Renal cortical epithelial cell (primary cell): ENCODE results near the gene ETV6. TPM values are rescaled to one million over a fixed set of nuclear protein-coding genes. Genes with fewer than 3 reads are reported as not detected.
A peak's percentile ranks its signal among the peaks of the same experiment; 100 is the strongest.

Source experiments
- DNase-seq: peaks from one replicate; pipeline ENCODE4 v3.0.0-alpha.2; 2011; ENCODE audit warnings: low read depth
- total RNA-seq: library from RNA; depleted of rRNA; stranded (reverse); fragments of >200 nt; gene quantifications from 2 replicates; pipeline ENCODE4 v1.2.3, GENCODE V29; 2014

Gene ETV6
- total RNA-seq, 1 donor from 2014 or later: 16.3 TPM

DNA sequence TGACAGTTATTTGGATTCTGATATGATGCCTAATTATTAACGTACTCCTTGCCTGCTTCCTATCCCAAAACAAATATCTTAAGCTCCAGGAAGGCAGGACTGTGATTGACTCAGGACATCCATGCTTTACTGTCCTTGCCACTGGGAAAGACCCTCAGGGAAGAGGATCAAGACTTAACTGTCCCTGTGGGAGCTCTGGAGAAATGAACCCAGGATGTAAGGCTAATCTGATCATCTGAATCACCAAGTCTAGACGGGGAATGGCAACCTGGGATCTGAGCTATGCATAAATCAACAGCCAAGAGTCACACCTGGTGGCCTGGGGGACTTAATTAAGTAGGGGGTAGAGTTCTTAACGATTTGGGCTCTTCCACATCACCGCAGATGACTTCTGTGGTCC is 268.0 kb downstream of the ETV6 start:
- DNase-seq: no peak

DNA sequence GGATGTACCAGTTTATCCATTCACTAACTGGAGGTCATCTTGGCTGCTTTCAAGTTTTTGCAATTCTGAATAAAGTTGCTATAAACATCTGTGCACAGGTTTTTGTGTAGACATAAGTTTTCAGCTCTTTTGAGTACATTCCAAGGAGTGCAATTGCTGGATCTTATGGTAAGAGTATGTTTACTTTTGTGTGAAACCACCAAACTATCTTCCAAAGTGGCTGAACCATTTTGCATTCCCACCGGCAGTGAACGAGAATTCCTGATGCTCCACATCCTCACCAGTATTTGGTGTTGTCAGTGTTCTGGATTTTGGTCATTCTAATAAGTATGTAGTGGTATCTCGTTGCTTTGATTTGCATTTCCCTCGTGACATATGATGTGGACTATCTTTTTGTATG is 270.8 kb downstream of the ETV6 start:
- DNase-seq: no peak

DNA sequence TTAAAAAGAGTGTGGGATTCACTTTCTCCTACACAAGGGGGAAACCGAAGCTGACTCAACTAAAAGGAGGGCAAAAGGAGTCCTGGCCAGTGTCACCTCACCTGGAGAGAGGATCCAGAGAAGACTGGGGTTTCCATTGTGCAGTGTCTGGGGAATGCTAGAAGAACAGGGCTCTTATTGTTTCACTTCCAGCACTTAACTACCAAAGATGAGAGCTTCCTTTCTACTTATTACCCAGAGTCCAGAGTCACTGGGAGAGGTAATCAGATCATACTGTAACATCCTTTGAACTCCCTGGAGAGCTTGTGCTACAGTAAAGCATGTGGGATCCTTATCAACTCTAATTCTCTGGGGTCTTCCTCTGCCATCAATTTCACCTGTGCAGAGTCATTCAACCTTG is 272.9 kb downstream of the ETV6 start:
- no peak for DNase-seq

DNA sequence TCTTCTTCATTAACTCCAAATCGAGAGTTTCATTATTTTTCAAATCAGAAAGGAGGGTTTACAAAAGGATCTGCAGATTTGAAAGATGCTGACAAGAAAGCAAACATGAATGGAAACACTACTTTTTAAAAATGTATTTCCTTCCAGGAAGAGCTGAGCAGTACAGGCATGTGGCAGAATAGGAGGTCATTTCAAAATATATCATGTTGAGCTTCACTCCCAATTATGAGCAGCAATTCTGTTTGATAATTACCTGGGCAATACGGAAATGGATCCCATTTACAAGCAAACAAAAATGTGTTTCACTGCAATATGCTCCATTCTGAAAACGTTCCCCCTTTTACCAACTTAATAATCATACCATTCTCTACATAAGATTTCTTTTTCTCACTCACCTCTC is 273.6 kb downstream of the ETV6 start:
- DNase-seq: no peak

DNA sequence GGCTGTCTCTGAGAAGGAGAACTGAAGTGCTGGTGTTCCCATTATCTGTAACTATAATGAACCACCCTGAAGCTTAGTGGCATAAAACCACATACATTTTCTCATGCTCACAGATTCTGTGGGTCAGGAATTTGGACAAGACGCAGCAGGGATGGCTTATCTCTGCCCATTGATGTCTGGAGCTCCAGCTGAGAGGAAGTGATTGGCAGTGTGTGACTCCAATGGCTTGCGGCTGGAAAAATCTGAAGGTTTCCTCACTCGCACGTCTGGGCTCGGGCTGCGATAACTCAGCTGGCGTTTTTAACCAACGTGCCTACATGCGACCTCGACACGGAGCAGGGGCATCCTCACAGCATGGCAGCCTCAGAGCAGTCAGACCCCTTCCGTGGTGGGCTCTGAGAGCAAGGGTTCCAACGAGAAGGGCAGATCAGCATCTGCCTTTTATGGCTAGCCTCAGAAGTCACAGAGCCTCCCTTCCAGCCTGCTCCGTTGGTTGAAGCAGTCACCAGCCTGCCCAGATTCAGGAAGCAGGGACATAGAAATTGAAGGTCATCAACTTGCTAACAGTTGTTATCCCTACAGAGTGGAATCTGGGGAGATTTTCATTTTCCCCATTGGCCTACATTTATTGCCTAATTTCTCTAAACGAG is 277.9 kb downstream of the ETV6 start:
- no peak for DNase-seq

DNA sequence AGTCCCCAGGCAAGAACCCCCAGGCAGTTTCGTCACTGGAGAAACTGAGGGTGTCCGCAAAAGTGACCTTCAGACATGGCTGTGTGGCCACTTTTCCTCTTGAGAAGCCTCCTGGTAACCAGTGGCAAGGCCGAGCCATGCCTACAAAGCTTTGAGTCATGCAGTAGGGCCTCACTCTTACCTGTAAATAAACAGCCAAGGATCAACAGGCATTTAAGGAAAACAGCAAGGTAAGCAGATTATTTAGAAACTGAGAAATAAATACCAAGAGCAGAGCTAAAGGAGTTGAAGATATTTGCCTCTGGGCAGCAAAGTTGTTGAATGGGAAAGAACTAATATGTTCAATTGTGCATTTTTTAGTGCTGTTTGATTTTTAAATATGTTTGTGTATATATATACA is 280.2 kb downstream of the ETV6 start:
- peak; percentile 33 for DNase-seq

DNA sequence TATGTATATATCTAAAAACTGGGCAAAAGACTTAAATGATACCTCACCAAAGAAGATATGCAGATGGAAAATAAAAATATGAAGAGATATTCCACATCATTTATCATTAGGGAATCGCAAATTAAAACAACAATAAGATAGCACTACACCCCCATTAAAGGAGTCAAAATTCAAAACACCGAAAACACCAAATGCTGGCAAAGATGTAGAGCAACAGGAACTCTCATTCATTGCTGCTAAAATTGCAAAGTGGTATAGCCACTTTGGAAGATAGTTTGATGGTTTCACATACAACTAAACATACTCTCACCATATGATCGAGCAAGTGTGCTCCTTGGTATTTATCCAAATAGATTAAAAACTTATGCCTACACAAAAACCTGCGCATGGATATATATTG is 289.7 kb downstream of the ETV6 start:
- DNase-seq: no peak

DNA sequence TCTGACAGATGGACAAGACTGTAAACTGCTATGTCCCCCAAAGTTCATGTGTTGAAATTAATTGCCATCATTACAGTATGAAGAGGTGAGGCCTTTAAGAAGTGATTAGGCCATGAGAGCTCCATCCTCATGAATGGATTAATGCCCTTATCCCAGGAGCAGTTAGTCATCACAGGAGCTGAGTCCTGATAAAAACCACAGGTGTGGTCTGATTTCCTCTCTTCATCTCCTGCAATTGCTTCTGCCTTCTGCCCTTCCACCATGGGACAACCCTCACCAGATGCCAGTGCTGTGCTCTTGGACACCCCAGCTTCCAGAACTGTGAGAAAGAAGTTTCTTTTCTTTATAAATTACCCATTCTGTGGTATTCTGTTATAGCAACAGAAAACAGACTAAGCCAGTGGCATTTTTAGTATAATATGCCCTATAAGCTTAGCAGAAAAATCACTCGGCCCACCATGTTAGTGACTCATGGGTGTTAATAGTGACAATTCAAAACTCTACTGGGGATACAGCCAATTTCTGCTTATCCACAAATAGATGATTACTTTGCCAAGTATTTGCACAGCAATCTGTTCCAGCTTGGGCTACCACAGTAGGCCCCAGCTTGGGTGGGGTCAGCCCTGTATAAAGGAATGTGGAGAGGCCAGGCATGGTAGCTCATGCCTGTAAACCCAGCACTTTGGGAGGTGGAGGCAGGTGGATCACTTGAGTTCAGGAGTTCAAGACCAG is 292.3 kb downstream of the ETV6 start:
- peak; percentile 91 for DNase-seq

DNA sequence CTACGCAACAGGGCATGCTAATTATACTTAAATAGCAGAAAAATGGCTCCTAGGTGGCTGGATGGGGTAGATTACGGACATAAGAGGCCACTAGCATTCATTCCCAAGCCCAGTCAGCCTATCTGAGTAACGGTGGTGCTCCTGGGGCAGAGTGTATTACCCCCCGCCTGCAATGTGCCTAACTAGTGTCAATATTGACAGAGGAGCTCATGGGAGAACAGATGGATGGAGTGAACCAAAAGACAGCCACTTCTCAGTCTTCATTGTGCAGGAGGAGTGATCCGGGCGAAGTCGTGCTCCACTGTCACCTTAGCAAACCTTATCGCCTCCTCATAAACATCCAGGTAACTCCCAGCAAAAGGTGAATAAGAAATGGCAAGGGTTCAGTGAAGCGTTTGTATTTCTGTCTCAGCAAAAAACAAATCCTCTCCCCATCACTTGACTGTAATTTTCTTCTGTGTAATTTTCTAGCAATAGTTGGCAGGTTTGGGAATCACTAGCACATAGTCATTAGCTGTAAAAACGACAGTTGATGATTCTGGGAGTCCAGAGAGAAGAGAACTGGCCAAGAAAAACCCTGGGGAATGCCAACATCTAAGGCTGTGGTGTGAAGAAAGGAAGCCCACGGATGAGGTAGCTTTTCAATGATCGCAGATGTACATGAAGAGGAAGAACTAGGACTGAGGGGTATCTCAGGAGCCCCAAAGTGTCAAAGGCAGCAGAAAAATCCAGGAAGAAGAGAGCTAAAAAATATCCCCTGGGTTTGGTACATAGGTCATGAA is 294.6 kb downstream of the ETV6 start:
- no peak for DNase-seq
